Activated CD8-positive, alpha-beta memory T cell treated with anti-CD3 and anti-CD28 coated beads, Interleukin-2, amount 50 U/mL, for 24 hours (primary cell): ENCODE results near the gene TRAF4.
"Not testable (repeated sequence)": the region's sequence is repeated elsewhere in the genome, so short reads cannot be mapped to it uniquely, and the experiment has no call there.

Experiments used
- DNase-seq: peaks from one replicate; pipeline ENCODE4 v3.0.0-alpha.2; 2020; ENCODE audit errors: extremely low read depth

The TRAF4 gene

DNA sequence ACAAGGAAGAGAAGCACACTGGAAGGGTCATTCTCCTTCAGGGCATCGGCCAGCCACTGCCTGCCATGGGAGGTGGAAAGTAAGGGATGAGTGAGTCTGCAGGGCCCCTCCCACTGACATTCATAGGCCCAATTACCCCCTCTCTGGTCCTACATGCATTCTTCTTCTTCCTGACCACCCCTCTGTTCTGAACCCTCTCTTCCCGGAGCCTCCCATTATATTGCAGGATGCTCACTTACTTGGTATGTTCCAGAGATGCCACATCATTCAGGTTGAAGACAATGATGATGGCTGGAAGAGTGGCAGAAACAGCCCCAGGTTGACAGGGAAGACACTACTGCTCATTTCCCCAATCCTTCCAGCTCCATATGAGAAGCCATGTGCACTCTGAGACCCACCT, 28.6 kb upstream of the TRAF4 start:
- DNase-seq, result no peak

DNA sequence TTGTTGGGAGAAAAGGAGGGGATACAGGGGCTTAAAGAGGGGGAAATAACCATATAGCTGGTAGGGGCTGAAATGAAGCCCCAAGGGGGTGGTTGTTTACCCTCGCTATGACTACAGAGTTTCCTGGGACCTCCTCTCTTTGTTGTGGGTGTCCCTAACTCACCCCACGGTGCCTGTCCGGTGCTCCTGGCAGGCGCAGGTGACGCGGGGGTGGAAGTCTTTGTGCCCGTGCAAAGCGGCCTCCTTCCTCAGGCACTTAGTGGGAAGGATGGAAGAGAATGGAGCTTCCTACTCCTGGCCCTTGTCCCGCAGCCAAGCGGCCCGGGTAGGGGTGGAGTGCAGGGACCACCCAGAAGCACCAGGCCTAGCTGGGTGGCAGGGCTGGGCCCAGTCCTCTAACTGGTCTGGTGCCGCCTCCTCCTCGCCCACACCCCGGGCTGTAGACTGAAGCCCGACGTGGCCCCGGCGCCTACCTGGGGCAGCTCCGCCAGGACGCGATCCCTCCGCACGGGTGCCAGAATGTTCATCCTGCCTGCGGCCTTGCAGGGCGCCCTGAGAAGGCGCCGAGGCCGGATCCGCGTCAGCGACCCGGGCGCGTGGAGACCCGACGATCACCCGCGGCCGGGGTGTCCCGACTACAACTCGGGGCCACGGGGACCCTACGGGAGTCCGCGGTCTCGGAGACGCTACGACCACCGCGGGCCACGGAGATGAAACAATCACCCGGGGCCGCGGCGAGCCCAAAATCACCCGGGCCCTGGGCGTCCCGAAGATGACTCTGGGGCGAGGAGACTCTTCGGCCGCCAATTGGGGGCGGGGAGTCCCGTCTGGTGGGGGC, 26.9 kb upstream of the TRAF4 start:
- DNase-seq, result no peak

DNA sequence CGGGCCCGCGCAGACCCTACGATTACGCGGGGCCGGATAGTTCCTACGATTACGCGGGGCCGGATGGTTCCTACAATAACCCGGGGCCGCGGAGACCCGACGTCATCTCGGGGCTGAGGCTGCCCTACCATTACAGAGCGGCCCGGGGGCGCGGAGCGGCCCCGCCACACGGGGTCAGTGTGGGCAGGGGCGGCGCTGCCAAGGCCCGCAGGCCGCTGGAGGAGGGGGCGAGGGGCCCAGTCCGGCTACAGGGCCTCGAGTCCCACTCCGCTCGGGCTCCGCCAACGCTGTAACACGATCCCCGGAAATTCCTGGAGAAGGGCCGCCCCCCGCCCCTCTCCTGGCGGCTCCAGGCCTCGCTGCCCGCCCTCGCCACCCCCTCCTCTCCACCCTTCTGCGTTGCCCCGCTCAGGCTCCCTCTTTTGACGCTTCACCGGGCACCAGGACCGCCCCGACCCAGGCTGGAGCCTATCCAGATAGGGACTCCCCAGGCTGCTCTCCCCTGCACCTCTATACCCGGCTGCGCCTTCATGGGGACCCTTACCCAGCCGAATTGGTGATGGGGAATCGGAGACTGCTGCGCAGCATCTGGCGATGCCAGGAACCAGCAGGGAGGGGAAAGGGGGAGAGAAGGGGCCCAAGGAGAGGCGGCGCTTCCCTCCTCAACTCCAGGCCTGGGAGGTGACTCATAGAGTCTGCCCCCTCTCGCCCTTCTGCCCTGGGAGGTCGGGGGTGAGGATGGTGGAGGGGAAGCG, 26.1 kb upstream of the TRAF4 start, which contains the start of gene RAB34:
RAB34 (minus strand) TSS at position 291 of the 755 bp plus-strand sequence. CDS start 602 bp downstream, outside the sequence.
- no peak for DNase-seq

DNA sequence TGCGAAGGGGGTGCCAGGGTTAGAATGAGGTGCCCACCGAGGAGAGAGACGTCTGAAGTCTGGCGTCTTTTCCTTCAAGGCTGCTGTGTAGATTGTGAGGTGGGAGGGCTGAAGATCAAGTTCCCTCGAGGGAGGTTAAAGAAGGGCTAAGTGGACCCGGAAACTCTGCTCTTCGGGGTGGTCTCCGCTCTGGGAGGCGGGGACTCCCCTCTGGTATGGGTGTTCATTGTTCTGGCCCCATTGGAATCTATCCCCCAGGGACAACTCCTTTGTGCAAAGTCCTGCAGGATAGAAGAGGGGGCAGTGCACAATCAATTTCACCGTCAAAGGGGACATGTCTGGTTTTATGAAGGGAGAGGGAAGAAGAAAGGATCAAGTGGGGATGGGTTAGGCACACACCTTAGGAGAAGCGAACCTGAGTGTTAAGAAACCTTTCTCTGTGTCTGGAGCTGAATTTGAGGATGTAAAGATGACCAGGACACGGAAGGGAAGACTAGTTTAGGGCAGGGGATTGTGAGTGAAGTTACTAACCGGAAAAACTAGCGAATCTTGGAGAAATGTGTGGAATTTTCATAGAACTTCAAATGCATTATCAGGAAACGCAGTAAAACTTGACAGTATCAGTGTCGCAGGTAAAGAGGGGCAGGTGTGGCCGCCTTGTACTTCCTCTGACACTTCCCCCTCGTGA, 25.3 kb upstream of the TRAF4 start:
- DNase-seq, result no peak

DNA sequence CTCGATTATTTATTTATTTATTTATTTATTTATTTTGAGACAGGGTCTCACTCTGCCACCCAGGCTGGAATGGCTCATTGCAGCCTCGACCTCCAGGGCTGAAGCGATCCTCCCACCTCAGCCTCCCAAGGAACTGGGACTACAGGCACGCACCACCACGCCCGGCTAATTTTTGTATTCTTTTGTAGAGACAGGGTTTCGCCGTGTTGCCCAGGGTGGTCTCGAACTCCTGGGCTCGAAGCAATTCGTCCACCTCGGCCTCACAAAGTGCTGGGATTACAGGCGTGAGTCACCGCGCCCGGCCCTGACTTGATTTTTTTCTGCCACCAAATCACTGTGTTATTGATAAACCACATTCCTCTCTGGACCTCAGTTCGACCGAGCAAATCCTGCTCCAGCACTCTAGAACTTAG, 24.8 kb upstream of the TRAF4 start:
- DNase-seq, result no peak

DNA sequence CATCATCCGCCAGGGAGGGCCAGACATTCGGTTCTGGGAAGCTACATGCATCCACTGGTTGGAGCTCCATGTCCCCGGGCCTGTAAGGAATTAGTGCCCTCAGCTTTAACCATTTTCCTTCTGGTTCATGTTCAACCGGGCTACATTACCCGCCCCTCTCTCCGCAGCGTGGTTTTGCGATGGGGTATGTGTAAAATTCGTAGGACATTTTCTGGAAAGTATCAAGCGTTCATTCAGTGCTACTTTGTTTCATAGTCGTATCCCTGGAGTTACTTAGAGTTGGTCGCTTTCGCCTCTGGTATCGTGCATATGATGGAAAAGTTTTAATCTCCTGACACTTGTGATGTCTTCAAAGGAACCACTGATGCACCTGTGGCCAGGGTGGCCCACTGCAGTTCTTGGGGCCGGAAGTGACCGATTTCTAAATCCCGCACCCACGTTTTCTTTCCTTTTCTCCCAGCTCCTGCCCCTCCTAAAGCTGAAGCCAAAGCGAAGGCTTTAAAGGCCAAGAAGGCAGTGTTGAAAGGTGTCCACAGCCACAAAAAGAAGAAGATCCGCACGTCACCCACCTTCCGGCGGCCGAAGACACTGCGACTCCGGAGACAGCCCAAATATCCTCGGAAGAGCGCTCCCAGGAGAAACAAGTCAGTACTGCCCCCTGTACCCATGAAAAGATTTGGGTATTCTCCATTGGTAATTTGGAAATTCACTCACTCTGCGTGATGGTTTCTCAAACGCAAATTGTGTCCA, 23.4 kb upstream of the TRAF4 start:
- no peak for DNase-seq

DNA sequence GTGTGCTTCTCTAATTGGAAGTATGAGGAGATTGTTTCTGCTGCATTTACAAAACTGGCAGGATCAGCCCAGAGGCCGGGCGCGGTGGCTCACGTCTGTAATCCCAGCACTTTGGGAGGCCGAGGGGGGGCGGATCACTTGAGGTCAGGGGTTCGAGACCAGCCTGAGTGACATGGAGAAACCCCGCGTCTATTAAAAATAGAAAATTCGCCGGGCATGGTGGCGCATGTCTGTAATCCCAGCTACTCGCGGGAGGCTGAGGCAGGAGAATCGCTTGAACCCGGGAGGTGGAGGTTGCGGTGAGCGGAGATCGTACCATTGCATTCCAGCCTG, 22.8 kb upstream of the TRAF4 start:
- DNase-seq, result not testable (repeated sequence)

DNA sequence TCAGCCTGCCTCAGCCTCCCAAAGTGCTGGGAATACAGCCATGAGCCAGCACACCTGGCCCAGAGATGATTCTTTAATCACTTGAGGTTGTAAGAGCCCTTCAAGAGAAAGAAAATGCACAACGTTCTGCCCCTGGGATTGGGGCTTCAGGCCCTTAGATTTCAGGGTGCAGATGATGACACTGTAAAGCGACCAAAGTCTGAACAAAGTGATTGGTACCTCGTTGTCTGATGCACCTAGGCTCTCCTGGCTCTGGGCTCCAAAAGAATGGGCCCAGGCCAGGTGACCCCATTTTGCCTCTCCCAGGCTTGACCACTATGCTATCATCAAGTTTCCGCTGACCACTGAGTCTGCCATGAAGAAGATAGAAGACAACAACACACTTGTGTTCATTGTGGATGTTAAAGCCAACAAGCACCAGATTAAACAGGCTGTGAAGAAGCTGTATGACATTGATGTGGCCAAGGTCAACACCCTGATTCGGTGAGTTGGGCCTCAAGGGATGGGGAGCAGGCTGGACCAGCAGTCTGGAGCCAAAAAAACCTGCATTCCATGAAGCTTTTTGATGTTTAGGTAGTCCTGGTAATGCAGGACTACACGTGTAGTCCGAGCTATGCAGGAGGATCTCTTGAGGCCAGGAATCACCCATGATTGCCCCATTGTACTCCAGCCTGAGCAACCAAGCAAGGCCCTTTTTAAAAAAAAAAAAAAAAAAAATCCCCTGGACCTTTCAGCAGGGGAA, 21.2 kb upstream of the TRAF4 start:
- no peak for DNase-seq

DNA sequence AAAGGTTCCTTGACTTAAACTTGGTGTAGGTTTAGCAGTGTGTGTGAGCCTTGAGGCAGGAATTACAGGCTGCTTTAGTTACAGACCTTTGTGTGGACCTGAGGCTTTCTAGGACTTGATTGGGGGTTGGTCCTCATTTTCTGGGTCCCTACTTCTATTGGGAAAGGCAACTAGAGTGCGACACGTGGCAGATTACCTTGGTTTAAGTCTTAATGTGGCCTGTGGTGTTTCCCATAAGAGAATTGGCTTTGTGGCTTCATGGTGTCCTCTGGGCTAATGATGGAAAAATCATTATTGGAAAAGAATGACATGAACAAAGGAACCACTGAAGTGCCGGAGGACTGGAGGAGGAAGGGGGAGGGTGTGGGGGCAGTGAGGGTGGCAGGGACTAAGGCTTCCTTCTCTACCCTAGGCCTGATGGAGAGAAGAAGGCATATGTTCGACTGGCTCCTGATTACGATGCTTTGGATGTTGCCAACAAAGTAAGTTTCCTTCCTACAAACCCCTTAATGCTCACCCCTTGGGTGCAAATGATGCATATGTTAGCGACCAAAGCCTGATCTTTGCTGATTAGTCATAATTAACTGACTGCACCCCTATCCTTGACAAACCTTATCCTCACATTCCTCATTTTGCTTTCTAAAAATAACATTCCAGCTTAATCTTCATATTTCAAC, 20.5 kb upstream of the TRAF4 start:
- DNase-seq, result no peak

DNA sequence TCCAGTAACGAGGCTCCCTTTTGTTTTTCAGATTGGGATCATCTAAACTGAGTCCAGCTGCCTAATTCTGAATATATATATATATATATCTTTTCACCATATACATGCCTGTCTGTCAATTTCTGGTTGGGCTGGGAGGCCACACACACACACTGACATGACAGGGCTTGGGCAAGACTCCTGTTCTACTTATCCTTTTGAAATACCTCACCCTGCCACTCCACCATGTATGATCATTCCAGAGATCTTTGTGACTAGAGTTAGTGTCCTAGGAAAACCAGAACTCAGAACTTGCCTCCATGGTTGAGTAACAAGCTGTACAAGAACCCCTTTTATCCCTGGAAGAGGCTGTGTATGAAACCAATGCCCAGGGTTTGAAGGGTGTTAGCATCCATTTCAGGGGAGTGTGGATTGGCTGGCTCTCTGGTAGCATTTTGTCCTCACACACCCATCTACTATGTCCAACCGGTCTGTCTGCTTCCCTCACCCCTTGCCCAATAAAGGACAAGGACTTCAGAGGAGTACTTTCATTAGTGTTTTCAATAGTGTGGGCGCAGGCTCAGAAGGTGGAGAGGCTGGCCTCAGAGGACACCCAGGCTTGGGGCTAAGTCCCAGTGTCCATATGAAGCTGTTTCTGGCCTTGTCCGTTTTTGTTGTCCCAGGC, 19.8 kb upstream of the TRAF4 start:
- not testable (repeated sequence) for DNase-seq

DNA sequence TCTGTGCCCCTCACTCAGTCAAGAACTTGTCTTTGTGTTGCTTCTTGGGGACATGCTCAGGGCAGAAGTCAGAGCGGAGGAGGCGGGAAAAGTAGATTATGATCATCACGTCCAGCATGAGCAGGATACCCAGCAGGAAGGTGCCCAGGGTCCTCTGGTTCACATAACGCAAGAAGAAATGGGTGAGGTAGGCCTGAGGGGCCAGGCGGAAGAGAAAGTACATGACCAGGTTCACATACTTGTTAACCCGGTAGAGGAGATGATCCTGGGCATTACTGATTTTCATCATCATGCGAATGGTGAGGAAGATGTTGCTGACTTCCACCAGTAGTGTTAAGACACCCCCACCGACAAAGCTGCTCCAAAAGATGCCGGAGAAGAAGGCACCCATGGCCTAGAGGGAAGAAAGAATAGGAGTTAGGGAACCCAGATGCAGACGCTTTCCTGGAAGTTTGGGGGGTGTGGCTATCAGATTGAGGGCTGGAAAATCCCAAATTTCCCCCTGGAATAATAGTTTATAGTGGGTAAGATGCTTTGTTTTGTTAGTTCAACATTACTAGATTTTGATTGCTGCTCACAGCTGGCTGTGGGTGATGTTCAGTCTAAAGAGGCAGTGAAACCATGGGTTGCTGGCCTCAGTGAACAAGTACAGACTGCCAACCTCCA, 19.2 kb upstream of the TRAF4 start:
- no peak for DNase-seq

DNA sequence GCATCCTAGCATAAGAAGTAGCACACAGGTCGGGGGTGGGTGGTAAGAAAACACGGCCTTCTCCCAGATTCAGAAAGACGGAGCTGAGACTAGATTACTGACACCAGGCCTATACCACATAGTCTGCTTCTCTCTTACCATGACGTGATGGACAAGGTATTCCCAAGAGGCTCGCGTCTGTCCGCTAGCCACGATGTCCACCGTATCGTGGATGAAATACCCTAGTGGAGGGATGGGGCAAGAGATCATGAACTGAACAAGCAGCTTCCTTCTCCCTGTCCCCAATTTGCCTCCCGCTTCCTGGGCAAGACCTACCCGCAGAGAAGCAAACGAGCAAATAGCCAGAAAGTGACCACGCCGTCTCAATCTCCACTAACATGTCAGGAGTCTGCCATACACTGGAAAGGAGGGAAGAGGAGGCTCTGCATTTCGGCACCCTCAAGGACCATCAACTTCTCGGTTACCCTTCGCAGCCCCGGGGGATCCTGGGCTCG, 18.6 kb upstream of the TRAF4 start:
- DNase-seq, result no peak

DNA sequence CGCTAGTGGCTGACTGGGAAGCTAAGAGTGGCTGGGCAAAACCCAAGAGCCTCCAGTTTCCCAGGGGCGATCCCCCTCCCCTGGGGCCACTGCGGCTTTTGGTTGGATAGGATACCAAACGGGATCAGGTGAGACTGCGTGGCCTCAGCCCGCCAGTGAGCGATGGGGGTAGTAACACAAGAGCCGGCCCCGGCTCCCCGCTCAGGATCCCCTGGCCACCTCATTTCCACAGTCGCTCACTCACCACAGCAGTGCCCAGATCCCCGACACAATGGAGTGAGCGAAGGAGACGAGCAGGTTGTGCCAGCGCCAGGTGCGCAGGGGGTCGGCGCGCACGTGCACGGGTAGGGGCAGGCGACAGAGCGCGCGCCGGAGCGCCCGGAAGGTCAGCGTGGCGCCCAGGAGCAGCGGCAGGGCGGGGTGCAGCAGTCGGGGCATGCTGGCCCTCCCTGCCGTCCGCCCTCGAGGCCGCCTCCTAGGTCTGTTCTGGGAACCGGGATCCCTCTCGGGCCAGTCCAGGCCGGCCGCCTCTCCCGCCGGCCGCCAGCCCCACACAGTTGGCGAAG, 18.1 kb upstream of the TRAF4 start:
- DNase-seq, result no peak

DNA sequence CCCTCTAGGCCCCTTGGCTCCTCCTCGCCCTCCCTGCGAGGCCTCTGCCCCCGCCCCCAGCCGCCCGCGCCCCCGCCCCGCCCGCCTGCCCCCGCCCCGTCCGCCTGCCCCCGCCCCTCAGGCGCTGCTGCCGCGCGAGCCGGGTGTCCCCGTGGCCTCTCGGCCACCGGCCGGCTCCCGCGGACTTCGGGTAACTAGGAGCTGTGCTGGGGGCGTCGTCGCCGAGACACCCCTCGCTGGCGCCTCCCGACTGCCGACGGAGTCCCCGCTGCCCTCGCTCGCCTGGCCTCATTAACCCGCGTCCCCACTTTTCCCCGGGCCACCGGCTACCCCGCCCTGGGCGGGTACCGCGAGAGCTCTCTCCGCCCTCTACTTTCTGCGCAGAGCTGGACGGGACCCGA, 17.6 kb upstream of the TRAF4 start, which contains the start of gene TLCD1:
TLCD1 (minus strand) TSS at position 8 of the 401 bp plus-strand sequence. CDS start 136 bp downstream, outside the sequence.
- DNase-seq, result no peak

DNA sequence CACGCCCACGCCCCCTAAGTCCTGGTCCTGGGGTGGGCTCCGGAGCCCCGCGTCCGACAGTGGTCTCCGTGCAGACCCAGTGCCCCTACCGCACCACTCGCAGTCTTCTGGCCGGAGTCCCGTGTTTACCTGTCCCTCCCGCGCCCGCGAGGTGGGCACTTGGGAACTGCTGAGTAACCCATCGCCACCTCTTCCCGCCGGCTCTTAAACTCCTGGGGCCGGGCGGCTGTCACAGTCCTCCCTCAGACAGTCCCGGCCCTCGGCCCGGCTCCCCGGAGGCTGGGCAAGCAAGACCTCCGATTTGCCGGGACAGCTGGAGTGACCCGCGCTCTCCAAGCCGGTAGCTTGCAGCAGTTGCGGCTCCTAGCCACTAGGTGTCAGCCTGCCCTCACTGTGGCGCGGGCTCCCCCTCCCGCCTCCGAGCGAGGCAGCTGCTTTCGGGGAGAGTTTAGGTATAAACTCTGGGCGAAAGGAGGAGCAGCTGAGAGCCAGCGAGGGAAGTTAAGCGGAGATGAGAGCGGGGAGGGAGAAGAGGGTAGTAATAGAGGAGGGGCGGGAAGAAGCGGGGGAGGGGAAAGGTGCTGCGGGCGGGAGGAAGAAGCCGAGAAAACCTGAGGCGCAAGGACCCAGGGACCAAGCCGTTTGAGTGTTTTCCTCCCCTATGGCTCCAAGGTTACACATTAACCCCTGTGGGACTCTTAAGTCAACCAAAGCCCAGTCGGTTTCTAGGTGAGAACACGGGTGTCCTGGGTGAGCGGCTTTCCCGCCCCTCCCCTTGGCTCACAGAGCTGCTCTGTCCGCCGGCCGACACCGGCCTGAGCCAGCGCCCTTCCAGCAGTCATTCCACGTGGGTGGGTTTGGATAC, 17.0 kb upstream of the TRAF4 start:
- peak; percentile 84 for DNase-seq

DNA sequence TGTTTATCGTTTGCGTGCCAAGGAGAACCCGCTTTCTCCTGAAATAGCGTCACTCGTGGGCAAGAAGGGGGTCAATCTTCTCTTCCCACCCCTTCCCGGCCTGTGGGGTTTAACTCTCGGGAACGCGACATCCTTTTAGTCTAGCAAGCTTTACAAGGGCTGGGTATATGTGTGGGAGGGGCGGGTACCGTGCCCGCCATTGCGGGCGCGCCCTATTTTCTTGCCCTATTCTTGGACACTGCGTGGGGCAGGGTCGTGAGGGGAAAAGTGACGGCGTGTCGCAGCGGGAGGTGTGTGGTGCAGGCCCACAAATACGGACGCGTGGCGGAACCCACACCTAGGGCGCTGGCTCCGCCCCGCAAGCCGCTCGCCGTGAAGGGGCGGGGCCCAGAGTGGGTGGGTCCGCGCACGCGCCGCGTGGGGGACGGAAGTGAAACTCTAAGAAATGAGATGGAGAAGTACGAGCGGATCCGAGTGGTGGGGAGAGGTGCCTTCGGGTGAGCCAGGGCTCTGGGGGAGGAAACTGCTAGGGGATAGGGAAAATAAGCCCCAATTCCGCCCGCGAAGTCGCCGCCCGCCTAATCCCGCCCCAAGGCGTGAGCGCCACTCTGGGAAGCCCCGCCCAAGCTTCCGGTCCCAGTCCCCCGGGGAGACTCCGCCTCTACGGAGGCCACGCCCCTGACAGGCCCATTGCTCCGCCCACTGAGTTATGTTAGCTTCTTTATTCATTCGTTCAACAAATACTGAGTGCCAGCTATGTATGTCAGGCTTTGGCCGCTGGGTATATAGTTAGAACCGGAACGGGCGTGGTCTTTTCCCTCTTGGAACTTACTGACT, 15.2 kb upstream of the TRAF4 start, which contains the start of gene NEK8:
NEK8 (plus strand) TSS at position 425 of the 837 bp plus-strand sequence; CDS start at position 451, 26 bp downstream.
- DNase-seq, result peak; percentile 97

DNA sequence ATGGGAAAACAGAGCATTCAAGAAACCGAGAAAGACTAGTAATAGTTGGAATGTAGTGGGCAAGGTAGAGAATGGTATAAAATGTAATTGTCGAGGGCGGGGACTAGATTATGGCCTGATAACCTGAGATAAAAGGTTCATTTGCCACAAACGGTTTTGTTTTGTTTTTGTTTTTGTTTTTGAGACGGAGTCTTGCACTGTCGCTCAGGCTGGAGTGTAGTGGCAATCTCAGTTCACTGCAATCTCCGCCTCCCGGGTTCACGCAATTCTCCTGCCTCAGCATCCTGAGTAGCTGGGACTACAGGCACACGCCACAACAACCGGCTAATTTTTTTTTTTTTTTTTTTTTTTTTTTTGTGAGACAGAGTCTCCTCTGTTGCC, 13.9 kb upstream of the TRAF4 start:
- DNase-seq, result no peak
